Measurements from ENCODE around the gene MRPL27.
A peak's percentile ranks its signal among the peaks of the same experiment; 100 is the strongest.

Gene MRPL27

DNA sequence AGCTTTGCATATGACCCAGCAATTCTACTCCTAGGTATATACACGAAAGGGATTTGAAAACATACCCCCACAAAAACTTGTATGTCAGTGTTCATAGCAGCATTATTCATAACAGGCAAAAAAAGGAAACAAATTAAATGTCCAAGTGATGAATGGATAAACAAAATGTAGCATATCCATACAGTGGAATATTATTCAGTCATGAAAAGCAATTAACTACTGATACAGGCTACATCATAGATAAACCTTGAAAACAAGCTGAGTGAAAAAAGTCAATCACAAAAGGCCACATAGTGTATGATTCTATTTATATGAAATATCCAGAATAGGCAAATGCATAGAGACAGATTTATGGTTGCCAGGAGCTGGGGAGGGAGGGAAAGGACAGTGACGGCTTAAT lies 721 bp upstream of the MRPL27 start:
- H3K4me3 ChIP-seq (ENCODE audit: low read length): peak overlapping the region; percentile 70

DNA sequence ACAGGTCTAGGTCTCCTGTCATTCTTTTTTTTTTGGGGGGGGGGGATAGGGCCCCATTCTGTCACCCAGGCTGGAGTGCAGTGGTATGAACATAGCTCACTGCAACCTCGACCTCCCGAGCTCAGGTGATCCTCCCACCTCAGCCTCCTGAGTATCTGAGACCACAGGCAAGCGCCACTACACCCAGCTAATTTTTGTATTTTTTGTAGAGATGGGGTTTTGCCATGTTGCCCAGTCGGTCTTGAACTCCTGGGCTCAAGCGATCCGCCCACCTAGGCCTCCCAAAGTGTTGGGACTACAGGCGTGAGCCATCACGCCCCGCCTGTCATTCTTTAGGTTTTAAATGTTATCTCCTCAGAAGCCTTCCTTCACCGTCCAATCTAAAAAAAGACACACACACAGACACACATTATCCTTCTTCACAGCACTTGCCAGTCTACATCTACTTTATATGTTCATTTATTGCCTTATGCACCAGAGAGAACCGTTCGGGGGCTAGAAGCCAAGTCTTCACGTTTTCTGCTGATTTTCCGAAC lies 694 bp downstream of the MRPL27 start:
- TF ChIP-seq ZNF274 (IDR thresholded peaks at IDR 0.05; ENCODE audit: low read depth, low read length): no peak
- peak overlapping the region; percentile 70 for H3K4me3 ChIP-seq (ENCODE audit: low read length)

More for the DNA sequence above, 721 bp upstream of the MRPL27 start:
- no peak for TF ChIP-seq ZNF274 (IDR thresholded peaks at IDR 0.05; ENCODE audit: low read depth, low read length)

GRCh38 chr17:50371526-50371925 lies 1.5 kb downstream of the MRPL27 start:
- TF ChIP-seq ZNF274 (IDR thresholded peaks at IDR 0.05; ENCODE audit: low read depth, low read length): no peak

DNA sequence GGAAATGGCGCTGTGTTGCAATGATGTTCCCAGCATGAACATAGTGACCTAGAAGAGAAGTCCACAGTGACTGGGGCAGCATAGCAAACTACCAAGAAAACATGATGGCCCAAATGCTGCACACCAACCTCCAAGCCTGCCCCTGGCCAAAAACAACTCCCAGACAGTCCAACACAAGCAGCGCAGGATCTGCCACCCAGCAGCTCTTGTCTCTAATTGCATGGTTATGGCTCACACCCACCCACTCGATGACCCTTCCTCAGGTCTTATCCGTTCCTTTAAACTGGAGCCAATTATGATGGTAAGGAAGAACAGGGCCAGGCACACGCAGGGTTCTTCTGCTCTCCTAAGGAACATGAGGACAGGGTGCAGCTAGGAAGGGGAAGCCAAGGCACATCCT lies 2.9 kb downstream of the MRPL27 start:
- TF ChIP-seq ZNF274 (IDR thresholded peaks at IDR 0.05; ENCODE audit: low read depth, low read length): no peak
- H3K4me3 ChIP-seq (ENCODE audit: low read length): no peak overlapping the region

More at GRCh38 chr17:50371526-50371925, 1.5 kb downstream of the MRPL27 start:
- peak overlapping the region; percentile 70; the same call in 1 of the 2 replicates for H3K4me3 ChIP-seq (ENCODE audit: low read length)

GRCh38 chr17:50367401-50367800 lies 5.6 kb downstream of the MRPL27 start:
- TF ChIP-seq ZNF274 (IDR thresholded peaks at IDR 0.05; ENCODE audit: low read depth, low read length): no peak
- no peak overlapping the region for H3K4me3 ChIP-seq (ENCODE audit: low read length)

DNA sequence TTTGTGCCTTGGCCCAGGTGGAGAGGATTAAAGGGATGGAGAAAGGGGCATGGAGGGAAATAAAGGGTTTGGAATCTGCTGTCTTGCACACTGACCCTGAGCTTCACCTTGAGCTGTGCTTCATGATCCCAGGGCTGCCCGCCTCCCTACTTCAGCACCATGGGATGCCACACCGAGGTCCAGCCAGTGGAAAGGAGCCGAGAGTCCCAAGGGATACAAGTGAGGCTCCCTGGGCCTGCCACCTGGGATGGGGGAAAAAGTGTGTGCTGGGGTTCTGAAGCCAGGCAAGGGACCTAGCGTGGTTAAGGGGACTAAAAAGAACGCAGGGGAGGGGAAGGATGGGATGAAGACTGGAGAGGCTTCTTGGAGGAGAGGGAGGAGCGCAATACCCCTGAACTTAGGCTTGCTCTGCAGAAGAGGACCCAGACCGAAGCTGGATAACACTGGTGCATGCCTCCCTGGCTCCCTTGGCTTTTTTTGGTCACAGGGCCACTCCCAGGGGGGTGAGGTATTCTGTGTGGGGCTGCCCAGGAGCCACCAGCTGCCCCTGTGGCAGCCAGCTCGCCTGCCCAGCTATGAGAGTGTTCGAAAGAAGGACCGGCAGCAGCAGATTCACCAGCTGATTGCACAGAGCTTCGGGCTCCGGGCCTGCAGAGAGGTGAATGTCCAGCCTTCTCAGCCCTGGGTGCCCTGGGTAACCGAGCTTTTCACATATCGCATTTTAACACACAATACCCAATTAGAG lies 7.2 kb downstream of the MRPL27 start:
- no peak for TF ChIP-seq ZNF274 (IDR thresholded peaks at IDR 0.05; ENCODE audit: low read depth, low read length)
- H3K4me3 ChIP-seq (ENCODE audit: low read length): no peak overlapping the region

GRCh38 chr17:50365165-50365564 lies 7.8 kb downstream of the MRPL27 start:
- no peak for TF ChIP-seq ZNF274 (IDR thresholded peaks at IDR 0.05; ENCODE audit: low read depth, low read length)
- no peak overlapping the region for H3K4me3 ChIP-seq (ENCODE audit: low read length)

- no peak for TF ChIP-seq ZNF274 (IDR thresholded peaks at IDR 0.05; ENCODE audit: low read depth, low read length)
- no peak overlapping the region for H3K4me3 ChIP-seq (ENCODE audit: low read length)
Measured at GRCh38 chr17:50364715-50365114, 8.3 kb downstream of the MRPL27 start.

- H3K4me3 ChIP-seq (ENCODE audit: low read length): no peak overlapping the region
- no peak for TF ChIP-seq ZNF274 (IDR thresholded peaks at IDR 0.05; ENCODE audit: low read depth, low read length)
Measured at GRCh38 chr17:50364061-50364458, 8.9 kb downstream of the MRPL27 start.

DNA sequence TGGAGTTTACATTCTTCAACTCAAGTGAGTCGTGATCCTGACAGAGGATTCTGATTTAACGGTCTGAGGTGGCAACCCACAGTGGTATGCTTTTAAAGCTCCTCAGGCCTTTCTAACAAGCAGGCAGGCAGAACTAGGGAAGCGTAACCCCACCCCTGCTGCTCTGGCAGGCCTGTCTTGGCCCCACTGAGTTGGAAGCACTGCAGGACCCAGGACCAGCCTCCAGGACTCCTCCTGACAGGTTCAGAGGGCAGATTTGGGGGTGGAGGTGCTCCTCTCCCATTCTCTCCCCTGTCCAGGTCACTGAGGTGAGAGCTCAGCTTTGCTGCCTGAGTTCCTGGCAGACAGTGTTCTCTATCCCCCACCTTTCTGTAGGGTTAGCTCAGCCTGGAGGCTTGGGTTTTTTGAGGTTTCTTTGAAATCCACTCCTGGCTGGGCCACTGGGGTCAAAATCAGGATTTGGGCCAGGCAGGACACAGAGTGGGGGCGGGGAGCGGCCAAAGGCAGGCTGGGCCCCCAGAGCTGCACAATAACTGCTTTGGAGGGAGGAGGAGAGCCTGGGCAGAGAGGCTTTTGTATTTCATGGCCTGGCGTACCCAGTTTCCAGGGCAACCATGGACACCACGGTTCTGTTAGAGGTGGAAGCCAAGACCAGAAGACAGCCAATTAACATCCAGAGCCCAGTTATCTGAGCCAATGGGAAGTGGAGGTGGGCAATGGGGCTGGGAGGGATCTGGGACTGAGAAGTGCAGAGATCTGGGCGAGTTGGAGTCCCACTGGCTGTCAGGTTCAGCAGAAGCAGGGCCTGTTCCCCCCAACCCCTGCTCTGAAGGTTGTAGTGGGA lies 9.5 kb downstream of the MRPL27 start:
- TF ChIP-seq ZNF274 (IDR thresholded peaks at IDR 0.05; ENCODE audit: low read depth, low read length): no peak

GRCh38 chr17:50362661-50363060 lies 10.3 kb downstream of the MRPL27 start:
- no peak overlapping the region for H3K4me3 ChIP-seq (ENCODE audit: low read length)

More for the DNA sequence above, 9.5 kb downstream of the MRPL27 start:
- H3K4me3 ChIP-seq (ENCODE audit: low read length): no peak overlapping the region

GRCh38 chr17:50361561-50362480 lies 11.2 kb downstream of the MRPL27 start:
- TF ChIP-seq ZNF274 (IDR thresholded peaks at IDR 0.05; ENCODE audit: low read depth, low read length): no peak
- no peak overlapping the region for H3K4me3 ChIP-seq (ENCODE audit: low read length)

More at GRCh38 chr17:50362661-50363060, 10.3 kb downstream of the MRPL27 start:
- no peak for TF ChIP-seq ZNF274 (IDR thresholded peaks at IDR 0.05; ENCODE audit: low read depth, low read length)

DNA sequence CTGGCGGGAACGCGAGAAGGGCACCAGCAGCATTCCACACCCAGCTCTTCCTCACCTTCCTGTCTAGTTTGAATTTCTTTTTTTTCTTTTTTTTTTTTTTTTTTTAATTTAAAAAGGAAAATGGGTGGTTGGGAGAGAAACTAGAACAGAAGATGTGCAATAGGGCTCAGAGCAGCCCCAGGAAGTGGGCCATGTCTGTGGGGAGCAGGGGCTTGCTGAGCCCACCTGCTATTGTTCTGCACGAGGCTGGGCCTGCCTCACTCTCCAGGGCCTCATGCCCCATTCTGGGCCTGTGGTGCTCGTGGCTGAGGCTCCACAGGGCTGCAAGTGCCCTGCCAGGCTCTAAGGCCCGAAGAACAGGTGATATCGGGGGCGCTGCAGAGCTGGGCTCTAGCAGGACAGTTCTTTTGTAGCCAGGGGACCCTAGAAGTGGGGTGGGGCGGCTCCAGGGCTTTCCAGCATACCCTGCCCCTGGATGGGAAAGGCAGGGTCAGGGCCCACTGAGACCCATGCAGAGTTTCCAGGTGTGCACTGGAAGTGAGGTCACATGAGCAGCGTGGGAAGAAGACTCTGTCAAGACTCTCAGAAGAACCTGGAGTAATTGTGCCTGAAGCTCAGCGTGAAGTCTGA lies 12.4 kb downstream of the MRPL27 start:
- TF ChIP-seq ZNF274 (IDR thresholded peaks at IDR 0.05; ENCODE audit: low read depth, low read length): no peak
- no peak overlapping the region for H3K4me3 ChIP-seq (ENCODE audit: low read length)

Data from GM08714 (cell line).